Measurements from ENCODE around the gene MEGF6.

GRCh38 chr1:3555131-3555920 is 56.0 kb downstream of the MEGF6 start:
- TF ChIP-seq CTCF (optimal IDR thresholded peaks at IDR 0.05 in 1 of 3, IDR thresholded peaks at IDR 0.05 in 1 of 3, conservative IDR thresholded peaks at IDR 0.05 in 1 of 3; ENCODE audit: extremely low read depth in 1 of 3, insufficient read depth in 2 of 3, low read length in 3 of 3) (no peak), EZH2 (IDR thresholded peaks at IDR 0.05; ENCODE audit: low read length) (no peak)
